NK-92 treated with Interleukin-12 subunit alpha and Interleukin-12 subunit beta, amount 100 ng/mL, for 24 hours (cell line): ENCODE measurements around the gene CGNL1.

Source experiments
- DNase-seq: peaks from one replicate; lab custom pipeline; 2025; lab: John Stamatoyannopoulos, UW

Gene CGNL1

DNA sequence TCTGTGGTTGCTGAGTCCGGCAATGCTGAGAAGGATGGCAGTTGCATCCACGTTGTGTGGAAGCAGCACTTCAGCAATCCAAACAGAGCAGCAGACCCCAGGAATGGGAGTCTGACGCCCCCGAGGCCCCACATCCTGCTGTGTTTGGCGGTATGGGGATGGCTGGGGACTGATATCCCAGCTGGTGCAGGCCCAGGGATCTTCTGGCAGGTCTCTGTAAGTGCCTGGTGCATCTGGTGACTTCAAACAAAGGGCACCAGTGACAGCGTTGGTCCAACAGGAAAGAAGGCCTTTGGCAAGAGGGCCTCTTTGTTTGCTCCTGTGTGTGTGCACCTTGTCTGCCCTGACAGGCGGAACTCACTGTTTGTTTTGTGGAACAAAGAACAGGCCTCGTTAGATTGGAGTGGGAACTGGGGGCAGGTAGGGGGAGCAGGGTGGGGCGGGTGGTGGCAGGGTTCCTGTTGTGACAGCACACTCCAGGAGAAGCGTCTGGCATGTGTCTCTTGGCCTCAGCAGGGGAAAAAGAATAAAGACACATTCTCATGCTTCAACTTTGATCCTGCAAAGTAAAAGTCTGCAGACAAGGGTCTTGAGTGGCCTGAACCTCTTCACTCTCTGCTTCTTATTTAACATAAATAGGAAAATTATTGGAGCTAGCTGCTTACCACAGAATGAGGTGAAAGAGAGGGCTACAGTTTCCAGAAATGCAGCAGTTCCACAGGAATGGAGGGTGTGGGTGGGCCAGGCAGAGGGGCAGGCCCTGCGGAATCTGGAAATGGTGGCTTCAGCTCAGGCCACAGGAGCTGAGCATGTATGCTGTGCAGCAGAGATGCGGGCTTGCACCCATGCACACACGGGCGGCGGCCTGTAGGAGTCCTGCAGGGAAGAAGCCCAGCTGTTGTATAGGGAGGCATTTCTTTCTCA is 120.9 kb downstream of the CGNL1 start:
- no peak for DNase-seq

DNA sequence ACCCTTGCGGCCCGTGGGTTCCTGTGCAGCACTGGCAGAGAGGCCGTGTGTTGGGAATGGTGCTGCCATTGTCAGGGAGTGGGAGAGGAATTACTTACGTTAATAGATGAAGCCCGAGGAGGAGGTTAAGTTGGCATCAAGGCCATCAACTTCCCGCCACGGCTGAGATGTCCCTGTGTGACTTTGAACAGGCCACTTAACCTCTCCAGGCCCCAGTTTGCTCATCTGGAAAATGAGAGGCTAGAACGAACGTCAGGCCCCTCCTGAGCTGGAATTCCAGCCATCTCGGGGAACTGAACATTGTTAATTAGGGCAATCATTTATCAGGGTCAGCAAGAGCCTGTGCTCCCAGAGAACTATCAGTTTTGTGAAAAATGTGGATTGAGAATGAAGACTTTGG is 124.0 kb downstream of the CGNL1 start:
- DNase-seq = no peak

DNA sequence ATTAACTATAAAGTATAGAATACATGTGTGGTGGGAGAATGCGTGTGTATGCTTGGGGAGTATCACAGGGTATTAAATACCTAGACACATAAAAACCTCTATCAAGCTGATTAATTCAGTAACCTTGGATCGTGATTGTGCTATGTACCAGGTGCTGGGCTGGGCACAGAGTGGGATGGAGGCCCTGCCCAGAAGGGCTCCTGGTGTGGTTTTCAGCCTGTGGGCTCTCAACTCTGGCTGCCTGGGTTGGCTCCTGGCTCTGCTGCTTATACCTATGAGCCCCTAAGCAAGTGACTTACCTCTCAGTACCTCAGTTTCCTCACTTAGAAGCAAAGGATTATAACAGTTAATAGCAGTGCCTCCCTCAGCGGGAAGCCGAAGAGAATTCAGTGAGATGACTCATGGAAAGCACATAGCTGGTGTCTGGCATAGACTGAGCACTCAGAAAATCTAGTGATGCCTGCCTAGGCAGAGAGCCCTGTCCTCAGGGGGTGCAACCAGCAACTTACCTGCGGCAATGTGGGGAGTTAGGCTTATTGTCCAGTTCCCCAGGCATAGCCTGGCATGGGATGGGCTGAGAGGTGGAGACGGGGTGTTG is 124.8 kb downstream of the CGNL1 start:
- DNase-seq = no peak

DNA sequence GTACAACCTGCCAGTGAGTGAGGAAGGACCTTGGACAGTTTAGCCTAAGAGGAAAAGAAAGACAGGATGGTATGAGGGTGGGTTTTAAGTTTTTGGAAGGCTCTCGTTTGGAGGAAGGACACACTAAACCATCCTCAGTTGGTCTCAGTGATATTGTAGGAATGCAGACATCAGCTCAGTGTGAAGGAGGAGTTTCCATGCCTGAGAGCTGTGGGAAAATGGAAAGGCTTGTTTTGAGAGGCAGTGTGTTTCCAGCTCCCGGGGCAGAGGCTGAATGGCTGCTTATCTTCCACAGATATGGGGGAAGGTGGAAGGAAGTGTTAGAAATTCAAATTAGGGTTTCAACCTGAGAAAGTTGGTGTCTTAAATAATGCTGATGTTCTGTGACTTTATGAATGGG is 125.8 kb downstream of the CGNL1 start:
- no peak for DNase-seq

DNA sequence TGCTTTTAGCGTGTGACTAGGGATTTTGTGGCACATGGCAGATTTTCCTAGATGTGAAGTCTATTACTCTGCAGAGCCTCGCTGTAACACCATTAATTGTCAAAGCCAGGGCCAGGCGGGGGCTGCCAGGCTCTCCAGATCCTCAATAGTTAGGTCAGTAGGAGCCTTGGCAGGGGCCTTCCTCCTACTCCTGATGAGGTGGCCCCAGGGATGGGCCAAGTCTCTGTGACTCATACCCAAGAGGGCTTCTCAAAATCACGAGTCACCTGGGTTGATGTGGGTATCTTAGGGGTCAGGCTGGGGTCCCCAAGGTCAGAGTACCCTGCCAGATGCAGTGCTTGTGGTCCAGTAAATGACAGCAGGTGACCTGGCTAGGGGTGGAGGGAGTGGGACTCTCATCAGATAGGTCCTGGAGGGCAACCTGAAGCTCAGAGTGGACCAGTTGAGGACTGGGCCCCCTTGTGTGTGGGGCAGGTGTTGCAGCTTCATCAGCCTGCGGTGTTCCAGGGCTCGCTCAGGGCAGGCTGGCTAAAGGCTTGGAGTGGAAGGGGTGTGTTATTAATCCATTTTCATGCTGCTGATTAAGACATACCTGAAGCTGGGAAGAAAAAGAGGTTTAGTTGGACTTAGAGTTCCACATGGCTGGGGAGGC is 126.9 kb downstream of the CGNL1 start:
- no peak for DNase-seq

DNA sequence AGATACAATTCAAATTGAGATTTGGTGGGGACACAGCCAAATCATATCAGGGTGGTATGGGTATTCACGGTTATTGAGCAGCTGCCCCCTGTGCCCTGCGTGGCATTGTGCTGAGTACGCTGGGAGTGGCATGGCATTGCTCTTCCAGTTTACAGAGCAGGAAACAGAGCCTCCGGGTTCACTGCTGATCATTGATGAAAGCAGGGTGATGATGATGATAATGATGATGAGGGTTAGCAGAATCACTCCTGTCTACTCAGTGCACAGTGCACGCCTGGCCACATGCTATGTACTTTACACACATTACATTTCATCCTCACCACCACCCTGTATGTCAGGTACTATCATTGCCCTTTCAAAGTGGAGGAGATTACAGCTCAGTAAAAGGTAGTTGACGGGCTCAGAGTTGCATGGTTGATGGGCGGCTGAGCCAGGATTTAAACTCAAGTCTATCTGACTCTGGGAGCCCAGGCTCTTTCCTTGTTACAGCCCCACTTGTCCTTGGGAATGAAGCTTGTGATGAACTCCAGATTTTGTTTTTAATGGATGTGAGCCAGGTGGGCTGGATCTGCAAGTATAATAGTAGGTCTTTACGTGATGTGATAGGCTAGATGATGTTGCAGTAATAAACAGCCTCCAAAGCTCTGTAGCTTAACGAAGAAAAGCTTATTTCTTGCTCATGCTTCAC is 127.8 kb downstream of the CGNL1 start:
- no peak for DNase-seq

DNA sequence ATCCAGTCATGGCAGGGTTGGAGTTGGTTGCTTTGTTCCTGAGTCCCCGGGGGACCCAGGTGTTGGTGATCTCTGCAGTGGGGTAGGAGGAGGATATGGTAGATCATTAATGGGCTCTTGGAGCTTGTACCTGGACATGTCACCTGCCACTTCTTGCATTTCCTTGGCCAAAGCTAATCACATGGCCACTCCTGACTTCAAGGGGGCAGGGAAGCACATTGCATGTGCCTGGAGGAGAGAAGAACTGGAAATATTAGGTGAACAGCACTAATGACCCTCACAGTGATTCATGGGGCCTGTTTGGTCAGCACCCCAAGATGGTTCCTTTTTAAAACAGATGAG is 128.3 kb downstream of the CGNL1 start:
- DNase-seq = no peak

DNA sequence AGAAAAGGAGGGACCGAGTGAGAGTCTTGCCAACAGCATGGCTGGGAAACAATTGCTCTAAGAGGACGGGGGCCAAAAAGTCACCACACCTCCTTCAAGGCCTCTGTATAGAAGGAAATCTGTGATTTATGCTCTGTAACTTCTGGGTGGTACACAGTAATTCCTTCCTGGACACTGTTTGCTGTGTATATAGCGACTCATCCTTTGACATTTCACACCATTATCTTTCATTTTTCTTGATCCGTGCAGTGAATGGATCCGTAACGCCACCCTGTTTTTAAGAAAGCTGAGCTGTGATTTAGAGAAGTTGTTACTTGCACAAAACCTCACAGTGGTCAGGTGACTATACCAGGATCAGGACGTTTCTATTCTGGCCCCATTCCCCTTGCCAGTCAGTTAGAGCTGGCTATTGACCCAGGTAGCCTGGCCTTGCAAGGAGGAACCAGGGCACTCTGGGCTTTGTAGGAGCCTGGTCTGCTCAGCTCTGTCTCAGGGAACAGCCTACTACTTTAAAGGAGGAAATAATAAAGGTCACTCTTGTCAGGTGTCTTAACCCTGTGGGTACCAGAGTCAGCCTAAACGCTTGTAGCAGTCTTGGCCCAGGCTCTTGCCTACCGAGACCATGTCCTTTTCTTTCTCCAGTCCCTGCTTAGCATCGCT is 128.9 kb downstream of the CGNL1 start:
- no peak for DNase-seq

DNA sequence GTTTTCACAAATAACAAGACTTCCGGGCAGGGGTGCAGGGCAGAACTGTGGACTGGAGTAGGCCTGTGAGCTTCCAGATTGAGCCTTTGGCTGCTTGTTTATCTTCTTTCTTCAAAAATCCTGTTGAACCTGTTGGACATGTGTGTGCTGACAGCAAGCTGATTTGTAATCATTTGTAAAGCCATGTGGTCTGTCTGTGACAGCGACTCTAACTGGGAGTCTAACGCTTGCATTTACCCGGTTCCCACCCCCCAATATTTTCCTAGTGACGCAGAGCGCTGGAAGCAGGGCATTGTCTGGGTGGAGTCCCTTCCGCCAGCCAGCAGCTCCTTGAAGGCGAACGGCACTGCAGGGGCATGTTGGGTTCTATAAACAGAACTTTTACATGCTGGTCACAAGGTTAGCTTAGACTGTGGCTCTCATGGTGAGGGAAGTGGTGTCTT is 129.7 kb downstream of the CGNL1 start:
- no peak for DNase-seq

DNA sequence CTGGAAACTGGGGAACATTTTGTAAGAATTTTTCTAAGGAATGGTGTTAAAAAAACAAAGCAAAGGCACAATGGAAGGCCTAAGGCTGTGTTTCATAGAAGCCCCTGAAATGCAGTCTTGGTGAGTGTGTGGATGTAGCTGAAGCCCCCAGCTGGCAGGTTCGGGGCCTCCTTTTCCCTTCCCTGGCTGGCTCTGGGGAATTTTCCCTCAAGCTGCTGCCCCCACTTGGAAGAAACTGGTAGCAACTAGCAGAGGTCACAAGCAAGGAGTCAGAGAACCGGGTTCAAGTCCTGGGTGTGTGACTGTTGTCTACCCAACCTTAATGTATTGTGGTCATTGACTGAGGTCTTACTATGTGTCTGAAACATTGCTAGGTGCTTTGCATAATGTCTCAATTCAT is 130.1 kb downstream of the CGNL1 start:
- no peak for DNase-seq

DNA sequence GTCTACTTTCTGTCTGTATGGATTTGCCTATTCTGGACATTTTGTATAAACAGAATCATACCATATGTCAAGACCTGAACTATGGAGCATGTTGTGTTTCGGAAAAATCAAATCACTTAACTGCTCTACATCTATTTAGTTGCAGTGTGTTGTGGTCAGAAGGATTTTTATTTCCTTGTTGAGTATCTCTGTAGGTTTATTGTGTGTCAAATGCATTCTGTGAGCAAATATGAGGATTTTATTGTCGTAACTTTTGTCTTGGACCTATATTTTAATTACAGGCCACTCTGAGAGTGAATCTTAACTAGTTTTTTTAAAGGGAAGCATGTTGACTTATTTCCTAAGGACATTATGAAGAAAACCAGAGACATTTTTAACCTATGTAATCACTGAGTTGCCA is 130.8 kb downstream of the CGNL1 start:
- DNase-seq = no peak

DNA sequence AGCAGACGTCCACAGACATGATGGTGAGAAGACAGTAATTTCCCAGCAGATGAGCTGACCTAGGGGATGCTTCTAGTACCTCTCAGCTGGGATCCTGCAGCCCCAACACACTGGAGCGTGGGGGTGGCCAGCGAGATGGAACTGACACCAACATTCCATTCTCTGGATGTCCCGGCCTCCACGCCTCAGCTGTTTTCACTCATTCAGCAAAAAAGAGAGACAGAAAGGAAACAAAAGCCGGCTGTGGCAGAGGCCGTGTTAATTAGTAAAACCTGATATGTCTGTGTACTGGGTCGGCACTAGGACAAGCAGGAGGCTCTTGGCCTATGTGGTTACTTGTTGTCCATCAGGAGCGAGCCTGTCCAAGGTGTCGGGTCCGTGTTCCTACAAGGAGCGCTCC is 132.8 kb downstream of the CGNL1 start:
- no peak for DNase-seq

DNA sequence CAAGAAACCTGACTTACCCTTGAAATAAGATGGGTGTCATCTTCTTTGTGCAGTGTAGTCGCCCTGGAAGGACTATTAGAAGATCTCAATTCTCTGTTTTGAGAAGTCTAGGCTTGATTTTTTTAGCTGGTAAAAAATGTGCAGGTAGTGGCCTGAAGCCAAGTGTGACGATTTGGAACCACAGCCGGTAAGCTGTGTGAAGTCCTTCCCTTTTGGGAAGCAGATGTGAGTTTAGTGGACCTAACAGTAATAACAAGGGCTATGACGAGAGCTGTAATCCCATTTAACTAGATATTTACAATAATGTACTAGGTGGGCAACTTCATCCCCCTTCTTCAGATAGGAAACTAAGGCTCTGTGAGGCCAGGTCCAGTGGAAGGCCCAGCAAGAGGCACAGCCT is 133.7 kb downstream of the CGNL1 start:
- DNase-seq = no peak

DNA sequence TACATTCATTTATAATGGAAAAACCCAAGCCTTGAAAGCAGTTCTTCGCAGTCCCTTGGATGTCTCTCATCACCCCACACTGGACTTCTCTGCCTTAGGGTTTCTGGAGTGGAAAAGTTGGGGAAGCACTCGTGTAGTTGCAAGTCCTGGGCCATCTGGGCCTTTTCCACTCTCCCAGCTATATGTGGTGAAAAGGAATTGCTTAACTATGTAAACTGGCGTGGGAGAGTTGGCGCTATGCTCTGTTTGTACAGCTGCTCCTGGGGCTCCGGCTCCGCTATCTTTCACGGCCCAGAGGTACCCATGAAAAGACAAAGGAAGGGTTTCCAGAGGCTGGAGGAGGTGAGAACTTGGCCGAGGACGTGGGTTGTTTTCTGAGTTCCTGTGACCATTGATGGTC is 134.3 kb downstream of the CGNL1 start:
- no peak for DNase-seq

DNA sequence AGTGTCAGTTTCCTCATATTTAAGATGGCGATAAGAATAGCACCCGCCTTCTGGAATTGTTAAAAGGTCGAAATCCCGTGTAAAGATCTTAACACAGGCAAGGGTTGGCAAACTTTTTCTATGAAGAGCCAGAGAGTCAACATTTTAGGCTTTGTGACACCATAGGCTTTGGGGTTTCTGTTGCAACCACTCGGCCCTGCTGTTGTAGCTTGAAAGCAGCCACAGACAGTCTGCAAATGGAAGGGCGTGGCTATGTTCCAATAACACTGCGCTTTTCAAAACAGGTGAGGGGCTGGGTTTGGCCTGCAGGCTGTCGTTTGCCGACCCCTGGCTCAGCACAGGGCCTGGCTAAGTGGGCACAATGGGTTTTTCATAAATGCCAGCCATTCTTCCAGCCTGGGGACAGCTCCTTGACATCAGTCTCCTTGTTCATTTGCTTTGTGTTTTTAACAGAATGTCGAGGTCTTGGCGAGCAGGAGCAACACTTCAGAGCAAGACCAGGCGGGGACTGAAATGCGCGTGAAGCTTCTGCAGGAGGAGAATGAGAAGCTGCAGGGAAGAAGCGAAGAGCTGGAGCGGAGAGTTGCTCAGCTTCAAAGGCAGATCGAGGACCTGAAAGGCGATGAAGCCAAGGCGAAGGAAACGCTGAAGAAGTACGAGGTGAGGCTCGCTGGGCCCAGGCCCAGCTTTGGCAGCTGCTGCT is 140.2 kb downstream of the CGNL1 start:
- no peak for DNase-seq

DNA sequence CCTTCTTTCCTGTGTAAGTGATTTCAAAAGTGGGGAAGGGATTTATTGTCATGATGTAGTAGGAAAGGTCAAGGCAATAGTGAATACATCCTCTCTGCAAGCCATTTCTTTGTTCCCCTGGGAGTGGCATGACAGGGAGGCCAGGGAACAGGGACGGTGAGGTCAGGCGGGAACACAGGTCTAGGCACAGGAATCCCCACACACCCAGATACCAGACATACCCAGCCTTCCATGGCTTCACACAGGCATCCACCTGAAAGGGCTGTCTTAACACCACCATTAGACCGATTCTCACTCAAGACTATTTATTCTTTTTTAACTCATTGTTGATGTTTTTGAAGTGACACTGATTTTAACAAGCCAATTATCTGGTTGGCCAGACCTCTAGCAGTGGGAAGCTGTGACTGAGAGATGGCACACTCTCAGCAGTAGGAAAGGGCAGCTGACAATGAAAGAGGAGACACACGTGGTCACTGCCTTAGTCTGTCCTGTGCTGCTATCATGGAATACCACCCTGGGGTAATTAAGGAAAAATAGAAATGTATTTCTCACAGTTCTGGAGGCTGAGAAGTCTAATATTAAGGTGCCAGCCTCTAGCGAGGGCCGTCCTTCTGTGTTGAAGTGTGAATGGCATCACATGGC is 140.8 kb downstream of the CGNL1 start:
- no peak for DNase-seq

DNA sequence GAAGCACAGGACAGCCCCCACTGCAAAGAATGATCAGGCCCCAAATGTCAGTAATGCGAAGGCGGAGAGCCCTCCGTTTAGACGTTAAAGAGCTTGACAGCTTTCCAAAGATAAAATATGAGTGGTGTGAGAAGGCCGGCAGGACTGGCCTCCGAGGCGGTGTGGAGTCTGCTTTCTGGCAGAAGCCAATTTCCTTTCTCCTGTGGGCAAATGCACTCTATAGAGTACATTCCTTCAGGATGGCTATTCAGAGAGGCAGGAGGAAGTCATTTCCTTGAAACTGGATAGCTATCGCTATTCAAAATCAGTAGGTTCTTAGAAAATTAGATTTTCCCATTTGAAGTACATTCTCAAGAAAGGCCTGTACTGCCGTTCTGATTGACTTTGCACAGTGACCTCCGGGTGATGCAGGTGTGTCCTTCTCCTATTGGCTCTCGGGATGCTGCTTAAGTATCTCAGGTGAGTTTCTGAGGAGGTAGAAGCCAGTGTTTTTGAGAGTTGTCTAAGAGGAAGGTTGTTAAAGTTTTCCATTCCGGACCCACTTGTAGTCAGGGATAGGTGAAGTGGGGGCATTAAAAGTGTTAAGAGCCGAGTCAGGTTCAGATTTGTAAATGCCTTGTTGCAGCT is 142.6 kb downstream of the CGNL1 start:
- DNase-seq = no peak

DNA sequence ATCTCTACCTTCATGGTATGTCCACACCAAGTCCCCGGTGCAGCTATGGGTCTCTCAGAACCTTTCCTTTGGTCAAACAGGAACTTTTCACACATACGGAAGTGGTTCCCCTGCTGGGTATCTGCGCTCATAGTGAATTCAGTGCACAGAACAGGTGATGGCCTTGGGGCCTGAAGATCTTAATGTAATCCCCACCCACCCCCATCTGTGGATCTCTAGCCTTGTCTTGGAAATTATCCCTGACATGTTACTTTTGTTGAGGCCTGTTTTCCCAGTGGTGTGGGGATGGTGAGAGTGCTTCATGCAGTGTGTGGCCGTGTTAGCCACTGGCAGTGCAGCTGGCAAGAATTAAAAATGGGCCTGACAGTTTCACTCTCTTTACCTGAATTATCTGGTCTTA is 143.5 kb downstream of the CGNL1 start:
- no peak for DNase-seq

DNA sequence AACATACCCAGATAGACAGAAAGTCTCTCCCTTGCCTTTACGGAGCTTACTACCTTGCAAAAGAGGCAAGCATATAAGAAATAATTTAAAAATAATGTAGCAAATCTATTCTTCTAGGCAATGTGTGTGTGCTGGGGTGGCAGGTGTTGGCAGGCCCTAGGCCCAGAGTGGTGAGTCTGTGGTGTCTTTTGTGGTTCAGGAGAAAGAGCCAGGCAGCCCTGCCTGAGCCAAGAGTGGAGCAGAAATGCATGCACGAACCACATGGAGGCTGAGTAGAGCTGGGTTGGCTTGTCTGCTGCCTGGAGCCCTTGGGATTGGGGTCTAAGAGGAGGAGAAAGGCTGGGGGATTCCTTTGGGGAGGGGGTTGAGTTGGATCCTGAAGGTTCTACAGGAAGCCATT is 145.2 kb downstream of the CGNL1 start:
- no peak for DNase-seq

DNA sequence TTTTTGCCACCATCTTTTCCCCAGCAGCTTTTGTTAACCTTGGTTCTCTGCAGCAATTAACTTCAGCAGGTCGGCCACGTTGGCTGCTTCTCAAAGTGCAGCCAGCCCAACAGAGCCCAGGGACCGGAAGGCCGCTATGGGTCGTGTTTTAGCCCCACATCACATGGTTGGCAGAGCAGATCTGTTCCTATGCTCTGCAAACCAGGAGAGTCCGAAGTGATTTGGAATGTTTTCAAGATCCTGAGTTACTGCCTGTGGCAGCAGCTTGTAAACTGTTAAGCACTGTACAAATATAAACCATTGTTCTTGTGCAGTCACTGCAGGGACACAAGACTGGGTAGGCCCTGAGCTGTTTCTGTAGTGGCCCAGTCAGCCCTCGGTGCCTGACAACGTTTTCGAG is 145.8 kb downstream of the CGNL1 start:
- DNase-seq = no peak

DNA sequence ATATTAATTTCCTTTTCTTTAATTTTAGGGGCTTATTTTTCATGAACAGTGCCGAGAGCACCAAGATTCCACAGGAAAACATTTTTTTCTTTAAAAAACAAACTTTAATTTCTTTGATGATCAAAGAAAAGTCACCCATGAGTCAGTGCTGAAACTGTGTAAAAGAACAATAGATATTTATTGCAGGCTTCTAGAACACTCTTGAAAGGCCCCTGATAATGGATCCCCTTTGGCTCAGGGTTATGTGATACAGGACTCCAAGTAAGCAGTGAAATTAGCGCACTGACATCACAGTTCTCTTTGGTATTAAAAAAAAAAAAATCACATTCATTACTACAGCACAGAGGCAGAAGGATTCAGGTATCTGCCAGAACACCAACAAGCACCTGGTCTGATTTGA is 149.3 kb downstream of the CGNL1 start:
- no peak for DNase-seq
